HEK293 (cell line): ENCODE measurements around the gene KDM4C.

Experiments used
- CTCF ChIA-PET: fragments of 350-600 bp; formaldehyde crosslinking; extraction: SDS; loops from one replicate; lab custom pipeline; 2021; ENCODE audit warnings: antibody characterized with exemption; lab: Yijun Ruan, JAX
- POLR2A ChIA-PET: fragments of 300-600 bp; formaldehyde crosslinking; extraction: SDS; loops from one replicate; lab custom pipeline; 2020; ENCODE audit warnings: antibody characterized with exemption, inconsistent platforms; lab: Yijun Ruan, JAX
- H3K27ac ChIP-seq: fragments of 200-500 bp; sonication (Bioruptor generic); 2 replicates; pipeline ENCODE4 v1.5.1; 2014; ENCODE audit warnings: low read depth, low read length, control low read depth, inconsistent platforms; ENCODE audit errors: extremely low read depth
- H3K36me3 ChIP-seq, 2 experiments: fragments of 200-500 bp in 1 of 2; sonication (Bioruptor generic) in 1 of 2; 1 replicate in 1 of 2; 2 replicates in 1 of 2; pipeline ENCODE4 v1.5.1; 2014 to 2017; ENCODE audit warnings: inconsistent platforms in 2 of 2, low read length in 2 of 2; ENCODE audit not compliant: control insufficient read depth in 2 of 2, insufficient read depth in 1 of 2
- H3K4me1 ChIP-seq: fragments of 200-500 bp; sonication (Bioruptor generic); 2 replicates; pipeline ENCODE4 v1.5.1; 2014; ENCODE audit warnings: mild to moderate bottlenecking, low read length, inconsistent platforms; ENCODE audit not compliant: control insufficient read depth, insufficient read depth
- H3K4me3 ChIP-seq: 2 replicates; pipeline ENCODE4 v1.5.1; 2011; ENCODE audit warnings: low read depth, mild to moderate bottlenecking, control low read depth, low read length, moderate library complexity
- H3K9me3 ChIP-seq: fragments of 200-500 bp; sonication (Bioruptor generic); 2 replicates; pipeline ENCODE4 v1.5.1; 2014; ENCODE audit warnings: low read depth, low read length, inconsistent platforms; ENCODE audit not compliant: control insufficient read depth, insufficient read depth
- HOXC10 ChIP-seq: sonication (generic); formaldehyde crosslinking; IDR thresholded peaks from 2 replicates; pipeline ENCODE4 v1.8.1; 2023; ENCODE audit warnings: mild to moderate bottlenecking, missing genetic modification reagents
- PBX3 ChIP-seq: sonication (generic); formaldehyde crosslinking; IDR thresholded peaks from 2 replicates; pipeline ENCODE4 v1.8.1; 2022; ENCODE audit warnings: mild to moderate bottlenecking, moderate library complexity, missing genetic modification reagents
- PRDM10 ChIP-seq: fragments of 450-650 bp; formaldehyde crosslinking; IDR thresholded peaks from 2 replicates; pipeline ENCODE4 v1.5.1; 2016; ENCODE audit warnings: missing biosample characterization, missing genetic modification characterization
- REPIN1 ChIP-seq: fragments of 450-650 bp; formaldehyde crosslinking; IDR thresholded peaks from 2 replicates; pipeline ENCODE4 v1.5.1; 2017; ENCODE audit warnings: missing biosample characterization, missing genetic modification characterization, low read depth
- WT1 ChIP-seq: fragments of 450-650 bp; formaldehyde crosslinking; IDR thresholded peaks from 2 replicates; pipeline ENCODE4 v1.5.1; 2016; ENCODE audit warnings: missing biosample characterization, missing genetic modification characterization
- ZBTB1 ChIP-seq: fragments of 450-650 bp; formaldehyde crosslinking; IDR thresholded peaks from 2 replicates; pipeline ENCODE4 v1.5.1; 2016; ENCODE audit warnings: missing biosample characterization, missing genetic modification characterization
- ZBTB17 ChIP-seq: fragments of 450-650 bp; formaldehyde crosslinking; IDR thresholded peaks from 2 replicates; pipeline ENCODE4 v1.5.1; 2016; ENCODE audit warnings: missing biosample characterization, missing genetic modification characterization
- ZNF16 ChIP-seq: fragments of 450-650 bp; formaldehyde crosslinking; IDR thresholded peaks from 2 replicates; pipeline ENCODE4 v1.5.1; 2016; ENCODE audit warnings: low read depth, missing biosample characterization, missing genetic modification characterization
- ZNF18 ChIP-seq: fragments of 450-650 bp; formaldehyde crosslinking; IDR thresholded peaks from 2 replicates; pipeline ENCODE4 v1.5.1; 2016; ENCODE audit warnings: missing biosample characterization, missing genetic modification characterization
- ZNF202 ChIP-seq: fragments of 450-650 bp; formaldehyde crosslinking; IDR thresholded peaks from 2 replicates; pipeline ENCODE4 v1.5.1; 2016; ENCODE audit warnings: missing biosample characterization, missing genetic modification characterization, borderline replicate concordance
- ZNF274 ChIP-seq, 2 experiments: fragments of 200-500 bp in 1 of 2; fragments of 450-650 bp in 1 of 2; sonication (Bioruptor generic) in 1 of 2; formaldehyde crosslinking in 1 of 2; IDR thresholded peaks; 2 replicates each; pipeline versions ENCODE4 v1.5.1 to v1.6.1; 2014 to 2016; ENCODE audit warnings: borderline replicate concordance in 1 of 2, inconsistent platforms in 1 of 2, low read length in 1 of 2, missing biosample characterization in 1 of 2, missing genetic modification characterization in 1 of 2
- ZNF292 ChIP-seq: fragments of 450-650 bp; formaldehyde crosslinking; IDR thresholded peaks from 2 replicates; pipeline ENCODE4 v1.5.1; 2016; ENCODE audit warnings: low read depth, missing biosample characterization, missing genetic modification characterization, borderline replicate concordance
- ZNF423 ChIP-seq: fragments of 450-650 bp; formaldehyde crosslinking; IDR thresholded peaks from 2 replicates; pipeline ENCODE4 v1.5.1; 2016; ENCODE audit warnings: missing biosample characterization, missing genetic modification characterization
- ZNF473 ChIP-seq: fragments of 450-650 bp; formaldehyde crosslinking; IDR thresholded peaks from 2 replicates; pipeline ENCODE4 v1.5.1; 2017; ENCODE audit warnings: missing biosample characterization, missing genetic modification characterization
- ZNF48 ChIP-seq: fragments of 450-650 bp; formaldehyde crosslinking; IDR thresholded peaks from 2 replicates; pipeline ENCODE4 v1.5.1; 2016; ENCODE audit warnings: missing biosample characterization, missing genetic modification characterization
- ZNF585B ChIP-seq: fragments of 450-650 bp; formaldehyde crosslinking; IDR thresholded peaks from 2 replicates; pipeline ENCODE4 v1.5.1; 2016; ENCODE audit warnings: missing biosample characterization, missing genetic modification characterization
- ZNF621 ChIP-seq: fragments of 450-650 bp; formaldehyde crosslinking; IDR thresholded peaks from 2 replicates; pipeline ENCODE4 v1.5.1; 2017; ENCODE audit warnings: missing biosample characterization, missing genetic modification characterization
- ZNF776 ChIP-seq: fragments of 450-650 bp; formaldehyde crosslinking; IDR thresholded peaks from 2 replicates; pipeline ENCODE4 v1.5.0; 2017; ENCODE audit warnings: missing biosample characterization, missing genetic modification characterization, borderline replicate concordance
- ZNF843 ChIP-seq: fragments of 450-650 bp; formaldehyde crosslinking; IDR thresholded peaks from 2 replicates; pipeline ENCODE4 v1.5.1; 2016; ENCODE audit warnings: missing biosample characterization, missing genetic modification characterization

The KDM4C gene

GRCh38 chr9:7027996-7028395 is 270.2 kb downstream of the KDM4C start:
- TF ChIP-seq ZNF843 (tag by site-specific recombination) (no peak), WT1 (no peak), REPIN1 (tag by site-specific recombination) (no peak), ZNF16 (tag by site-specific recombination) (no peak), ZNF292 (no peak), ZNF274 (IDR thresholded peaks at IDR 0.05; ENCODE audit: low read length) (no peak), ZNF274 (tag by site-specific recombination; IDR thresholded peaks at IDR 0.05; ENCODE audit: borderline replicate concordance) (no peak), PRDM10 (tag by site-specific recombination) (no peak), ZNF776 (no peak)
- ChIA-PET POLR2A (no interaction called here), CTCF (interaction anchor here (0.7 kb wide), 1 partner anchor 201 kb away, joined by 3 read pairs; no protein-coding TSS in a partner anchor)
- Histone ChIP-seq H3K4me1 (no peaks in the 10 kb centered on the region), H3K27ac (no peak overlapping the region), H3K9me3 (no peaks in the 10 kb centered on the region), H3K36me3 (no peaks in the 10 kb centered on the region), H3K4me3 (no peak overlapping the region)

GRCh38 chr9:7028591-7028990 is 270.8 kb downstream of the KDM4C start:
- ChIA-PET CTCF (no interaction called here), POLR2A (no interaction called here)
- Histone ChIP-seq H3K36me3 (no peaks in the 10 kb centered on the region), H3K4me1 (no peaks in the 10 kb centered on the region), H3K27ac (no peak overlapping the region), H3K9me3 (no peaks in the 10 kb centered on the region), H3K4me3 (no peak overlapping the region)
- no peak for TF ChIP-seq ZNF776
- no peak for TF ChIP-seq ZNF202
- no peak for TF ChIP-seq ZNF473 (tag by site-specific recombination)
- no peak for TF ChIP-seq ZNF423 (tag by site-specific recombination)
- no peak for TF ChIP-seq ZBTB1 (tag by site-specific recombination)
- TF ChIP-seq ZNF48 (tag by site-specific recombination), result no peak
- no peak for TF ChIP-seq ZNF621
- TF ChIP-seq WT1, result no peak
- no peak for TF ChIP-seq ZNF585B (tag by site-specific recombination)
- TF ChIP-seq PBX3 (CRISPR knock-in tag), result no peak
- TF ChIP-seq ZBTB17 (tag by site-specific recombination), result no peak
- no peak for TF ChIP-seq HOXC10 (CRISPR knock-in tag)
- TF ChIP-seq ZNF18 (tag by site-specific recombination), result no peak
